A204.1 (cell line): ENCODE results near the gene CEP72.

Source experiments
- FAIRE-seq: peaks from 2 replicates; lab custom pipeline; 2012; peaks lifted over from hg19 to GRCh38; lab: Jason Lieb, UNC

CEP72 gene

DNA sequence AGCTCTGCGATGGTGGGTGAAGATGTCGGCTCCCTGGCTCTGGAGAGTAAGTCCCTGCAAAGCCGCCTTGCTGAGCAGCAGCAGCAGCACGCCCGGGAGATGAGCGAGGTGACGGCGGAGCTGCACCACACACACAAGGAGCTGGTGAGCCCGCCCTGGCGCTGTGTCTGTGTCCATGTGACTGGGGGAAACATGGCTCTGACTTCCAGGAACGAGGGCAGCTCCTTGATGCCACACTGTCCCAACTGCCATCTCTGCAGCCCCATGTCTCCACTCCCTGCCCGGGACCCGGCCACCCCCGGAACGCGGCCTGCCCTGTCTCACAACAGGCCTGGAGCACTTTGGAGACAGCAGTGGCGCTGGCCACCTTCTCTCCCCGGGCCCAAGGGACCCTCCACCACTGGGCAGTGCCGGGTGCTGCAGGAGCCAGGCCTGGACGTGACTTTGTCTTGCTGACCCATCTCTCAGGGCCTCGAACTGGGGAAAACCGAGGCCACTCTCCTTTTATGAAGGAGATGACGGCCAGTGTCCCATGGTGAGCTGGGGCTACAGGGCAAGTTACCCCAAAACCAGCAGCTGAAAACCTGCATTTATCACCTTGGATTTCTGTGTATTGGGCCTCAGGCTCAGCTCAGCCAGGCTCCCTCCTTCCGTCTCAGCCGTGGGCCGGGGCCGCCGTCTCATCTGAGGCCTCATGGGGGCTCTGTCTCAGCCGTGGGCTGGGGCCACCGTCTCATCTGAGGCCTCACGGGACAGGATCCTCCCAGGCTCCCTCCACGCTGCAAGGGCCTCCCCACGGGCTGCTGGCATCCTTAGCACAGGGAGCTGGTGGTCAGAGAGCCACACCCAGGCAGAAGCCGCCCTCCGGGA lies 28.6 kb downstream of the CEP72 start:
- no peak for FAIRE-seq

DNA sequence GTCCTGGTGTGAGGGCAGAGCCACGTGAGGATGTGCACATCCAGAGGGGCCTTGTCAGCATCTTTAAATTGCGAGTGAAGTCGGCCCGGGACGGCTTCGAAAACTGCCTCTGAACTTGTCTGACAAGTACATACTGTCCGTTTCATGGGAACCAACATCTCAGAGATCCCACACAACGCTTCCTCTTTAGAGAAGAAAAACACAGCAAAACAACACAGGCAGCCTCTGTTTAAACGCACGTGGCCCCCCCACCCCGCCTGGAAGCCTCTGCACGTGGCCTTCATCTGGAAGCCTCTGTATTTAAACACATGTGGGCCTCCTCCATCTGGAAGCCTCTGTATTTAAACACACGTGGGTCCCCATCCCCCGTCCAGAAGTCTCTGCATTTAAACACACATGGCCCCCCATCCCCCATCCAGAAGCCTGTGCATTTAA lies 29.2 kb downstream of the CEP72 start:
- no peak for FAIRE-seq

DNA sequence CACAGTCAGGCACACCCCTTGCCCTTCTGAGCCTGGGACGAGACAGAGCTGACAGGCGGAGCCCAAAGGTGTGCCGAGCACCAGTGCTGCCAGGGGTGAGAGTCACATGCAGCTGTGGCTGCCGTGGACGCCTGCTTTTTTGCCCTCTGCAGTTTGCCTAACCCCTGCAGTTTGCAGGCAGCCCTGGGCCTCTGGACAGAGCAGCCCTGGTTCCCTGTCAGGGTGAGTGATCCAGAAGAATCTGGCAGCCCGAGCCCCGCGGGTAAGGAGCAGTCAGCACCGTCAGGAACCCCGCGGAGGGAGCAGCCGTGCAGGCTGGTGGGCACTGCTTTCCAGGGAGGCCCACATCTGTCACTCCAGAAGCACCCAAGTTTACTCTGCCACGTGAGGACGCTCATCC lies 30.3 kb downstream of the CEP72 start:
- no peak for FAIRE-seq

DNA sequence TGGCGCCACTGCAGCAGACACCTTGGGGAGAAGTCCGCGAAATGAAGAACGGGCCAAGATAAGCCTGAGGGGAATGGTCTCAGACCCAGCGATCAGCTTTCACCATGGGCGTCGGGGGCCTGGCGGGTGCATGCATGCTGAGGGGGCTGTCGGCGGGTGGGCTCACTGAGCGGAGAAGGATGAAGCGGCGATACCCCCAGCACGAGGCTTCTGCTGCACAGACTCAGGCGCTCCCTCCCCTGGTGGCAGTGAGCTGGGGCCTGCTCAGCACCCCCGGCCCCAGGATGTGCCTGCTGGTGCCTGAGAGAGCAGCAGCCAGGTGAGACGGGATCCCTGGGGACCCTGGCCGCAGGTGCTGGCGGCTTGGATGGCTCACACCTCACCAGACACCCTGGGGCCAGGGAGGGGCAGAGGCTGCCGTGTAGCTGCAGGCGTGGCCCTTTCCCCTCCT lies 31.2 kb downstream of the CEP72 start:
- FAIRE-seq, result no peak

DNA sequence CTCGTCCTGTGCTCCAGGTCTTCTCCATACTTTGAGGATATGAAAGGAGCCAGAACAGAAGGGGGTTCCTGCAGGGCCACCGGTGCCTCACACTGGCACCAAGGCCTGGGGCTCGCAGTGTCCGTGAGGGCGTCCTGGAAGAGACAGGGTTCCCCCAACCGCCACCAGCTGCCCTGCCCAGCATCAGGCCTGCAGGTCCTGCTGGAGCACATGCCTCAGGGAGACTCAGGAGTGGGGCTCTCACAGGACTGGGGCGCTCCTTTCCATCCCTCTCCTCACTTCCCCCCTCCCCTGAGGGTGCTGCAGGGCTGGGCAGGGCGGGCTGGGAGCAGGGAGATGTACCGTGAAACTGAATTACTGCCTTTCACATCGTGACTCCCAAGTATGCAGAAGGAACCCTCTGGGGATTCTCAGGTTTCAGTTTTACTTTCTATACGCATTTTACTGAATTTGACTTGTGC lies 31.7 kb downstream of the CEP72 start:
- no peak for FAIRE-seq

DNA sequence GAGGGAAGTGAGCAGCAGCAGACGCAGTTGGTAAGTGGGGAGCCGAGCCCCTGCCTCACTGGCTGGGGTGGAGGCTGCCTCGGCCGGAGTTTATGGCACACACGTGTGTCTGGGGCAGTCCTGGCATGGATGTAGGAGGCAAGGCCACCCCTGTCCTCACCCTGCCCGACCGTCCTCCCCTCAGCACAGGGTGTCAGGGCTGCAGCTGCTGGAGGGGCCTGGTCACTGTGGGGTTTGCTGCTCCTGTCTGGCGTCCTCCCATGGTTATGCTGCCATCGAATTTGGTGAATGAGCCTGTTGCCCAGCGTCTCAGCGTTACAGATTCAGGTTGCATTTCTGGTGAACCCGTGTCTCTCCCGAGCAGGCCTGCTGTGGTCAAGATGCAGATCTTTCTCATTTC lies 32.4 kb downstream of the CEP72 start:
- no peak for FAIRE-seq

DNA sequence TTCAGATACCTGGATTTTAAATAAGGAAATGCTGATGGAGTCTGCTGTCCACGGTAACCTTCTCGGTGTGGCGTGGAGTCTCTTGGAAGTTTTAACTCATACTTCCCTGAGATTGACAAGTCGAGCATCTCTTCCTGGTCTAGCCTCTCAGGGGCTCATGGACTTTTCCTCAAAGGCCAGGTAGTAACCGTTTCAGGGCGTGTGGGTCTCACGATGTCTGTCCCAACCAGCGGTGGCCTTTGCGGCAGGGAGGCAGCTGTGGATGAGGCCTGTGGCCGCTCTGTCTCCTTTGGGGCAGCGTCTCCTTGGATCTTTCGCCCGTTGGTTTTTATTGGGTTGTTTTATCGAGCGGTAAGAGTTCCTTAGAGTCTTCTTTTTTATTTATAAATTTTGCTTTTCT lies 32.8 kb downstream of the CEP72 start:
- no peak for FAIRE-seq

DNA sequence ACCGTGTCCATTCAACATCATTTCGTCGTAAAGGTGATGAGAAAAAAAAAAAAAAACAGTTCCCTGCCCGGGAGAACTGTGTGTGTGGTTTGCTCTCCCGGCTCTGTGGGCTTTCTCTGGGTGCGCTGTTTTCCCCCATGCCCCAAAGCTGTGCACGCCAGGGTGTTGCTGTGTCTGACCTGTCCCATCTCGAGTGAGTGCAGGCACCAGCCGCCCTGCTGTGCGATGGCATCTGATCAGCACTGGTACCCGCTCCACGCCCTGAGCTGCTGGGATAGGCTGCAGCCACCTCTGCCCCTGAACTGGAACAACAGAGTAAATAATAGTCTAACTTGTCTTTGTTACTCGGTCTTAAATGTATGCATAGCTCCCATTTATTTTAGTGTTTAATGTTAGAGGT lies 33.3 kb downstream of the CEP72 start:
- FAIRE-seq, result no peak

DNA sequence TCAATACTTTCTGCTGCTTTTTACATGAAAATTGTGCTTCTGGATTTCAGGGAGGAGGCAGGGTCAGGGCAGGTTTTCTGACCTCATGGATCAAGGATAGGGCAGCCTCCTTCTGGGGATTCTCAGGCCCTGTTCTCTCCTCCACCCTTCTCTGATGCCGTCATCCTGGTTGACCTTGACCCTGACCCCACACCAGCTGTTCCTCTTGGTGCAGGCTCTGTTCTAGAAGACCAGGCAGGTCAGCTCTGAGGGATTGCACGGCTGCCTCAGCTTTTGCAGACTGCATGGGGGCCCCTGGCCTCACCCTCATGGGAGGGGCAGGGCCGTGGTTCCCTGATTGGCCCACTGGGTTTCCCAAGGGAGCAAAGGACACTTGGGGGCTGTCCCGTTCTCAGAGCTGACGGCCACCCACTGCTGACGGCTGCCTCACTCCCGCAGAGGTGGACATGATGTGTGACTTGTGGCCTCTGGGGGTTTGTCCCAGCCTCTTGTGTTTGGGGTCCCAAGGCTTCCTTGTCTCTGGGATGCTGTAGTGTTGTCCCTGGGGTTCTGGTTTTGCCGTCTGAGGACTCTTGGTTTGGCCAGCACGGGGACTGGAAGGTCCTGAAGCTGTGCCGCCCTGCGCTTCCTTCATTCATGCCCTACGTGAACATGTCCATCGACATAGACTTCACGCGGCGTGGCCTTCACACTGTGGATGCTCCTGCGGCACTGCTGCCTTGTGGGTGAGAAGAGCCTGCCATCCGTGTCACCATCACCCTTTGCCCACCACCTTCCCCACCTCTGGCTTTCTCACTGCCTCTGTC lies 34.5 kb downstream of the CEP72 start:
- FAIRE-seq, result no peak

DNA sequence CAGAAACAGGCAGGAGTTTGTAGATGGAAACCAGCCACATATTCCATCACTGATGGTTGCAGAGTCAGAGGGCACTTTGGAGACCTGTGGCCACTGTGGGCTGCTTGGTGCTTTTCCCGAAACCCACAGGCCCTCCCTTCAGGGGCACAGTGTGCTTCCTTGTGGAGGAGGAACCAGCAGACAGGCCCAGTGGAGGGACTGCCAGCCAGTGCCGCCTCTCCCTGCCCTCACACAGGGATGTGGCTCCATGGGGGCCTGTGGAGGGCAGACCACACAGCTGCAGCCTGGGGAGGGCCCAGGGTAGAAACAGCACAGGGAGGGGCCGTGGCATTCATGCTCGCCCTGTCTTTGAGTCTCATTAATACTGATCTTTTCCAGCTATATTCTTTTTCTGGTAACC lies 35.2 kb downstream of the CEP72 start:
- FAIRE-seq, result no peak

DNA sequence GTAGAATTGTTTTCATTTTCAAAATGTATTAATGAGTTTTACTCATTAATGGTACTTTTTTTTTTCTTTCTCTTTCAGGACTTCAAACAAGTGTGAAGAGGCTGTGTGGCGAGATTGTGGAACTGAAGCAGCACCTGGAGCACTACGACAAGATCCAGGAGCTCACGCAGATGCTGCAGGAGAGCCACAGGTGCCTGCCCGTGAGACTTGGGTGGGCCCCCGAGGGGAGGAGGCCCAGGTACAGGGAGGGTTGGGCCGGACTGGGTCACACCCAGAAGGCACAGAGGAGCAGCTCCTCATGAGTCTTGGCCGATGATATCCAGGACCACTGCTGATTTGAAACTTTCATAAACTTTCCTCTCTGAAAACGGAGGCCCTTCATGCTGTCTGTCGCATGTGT lies 35.6 kb downstream of the CEP72 start:
- no peak for FAIRE-seq

DNA sequence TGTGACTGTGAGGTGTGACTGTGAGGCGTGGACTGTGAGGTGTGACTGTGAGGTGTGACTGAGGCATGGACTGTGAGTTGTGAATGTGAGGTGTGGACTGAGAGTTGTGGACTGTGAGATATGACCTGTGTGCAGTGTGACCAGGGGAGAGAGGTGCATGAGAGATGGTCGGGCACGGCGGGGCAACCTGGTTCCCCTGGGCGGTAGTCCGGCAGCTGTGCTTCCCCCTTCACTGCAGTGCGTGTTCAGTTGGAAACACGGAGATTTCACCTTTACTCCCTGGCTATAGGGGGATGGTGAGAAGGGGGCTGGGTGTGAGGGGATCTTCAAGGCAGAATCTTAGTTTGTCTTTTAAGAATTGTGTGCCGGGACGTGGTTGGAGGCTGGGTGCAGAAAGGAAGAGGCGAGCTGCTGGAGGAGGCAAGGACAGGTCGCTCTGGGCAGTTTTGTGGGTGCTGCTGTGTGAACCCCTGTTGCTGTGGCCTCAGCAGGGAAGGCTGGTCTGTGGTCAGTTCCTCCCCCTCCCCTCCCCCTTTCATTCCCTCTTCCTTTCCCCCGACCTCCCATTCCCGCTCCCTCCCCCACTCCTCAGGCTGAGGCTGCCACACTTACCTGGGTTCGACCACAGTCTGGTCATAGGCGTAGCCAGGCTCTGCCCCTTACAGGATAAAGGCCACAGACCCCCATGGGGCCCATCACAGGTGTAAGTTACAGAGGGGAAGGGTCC lies 39.3 kb downstream of the CEP72 start:
- no peak for FAIRE-seq

DNA sequence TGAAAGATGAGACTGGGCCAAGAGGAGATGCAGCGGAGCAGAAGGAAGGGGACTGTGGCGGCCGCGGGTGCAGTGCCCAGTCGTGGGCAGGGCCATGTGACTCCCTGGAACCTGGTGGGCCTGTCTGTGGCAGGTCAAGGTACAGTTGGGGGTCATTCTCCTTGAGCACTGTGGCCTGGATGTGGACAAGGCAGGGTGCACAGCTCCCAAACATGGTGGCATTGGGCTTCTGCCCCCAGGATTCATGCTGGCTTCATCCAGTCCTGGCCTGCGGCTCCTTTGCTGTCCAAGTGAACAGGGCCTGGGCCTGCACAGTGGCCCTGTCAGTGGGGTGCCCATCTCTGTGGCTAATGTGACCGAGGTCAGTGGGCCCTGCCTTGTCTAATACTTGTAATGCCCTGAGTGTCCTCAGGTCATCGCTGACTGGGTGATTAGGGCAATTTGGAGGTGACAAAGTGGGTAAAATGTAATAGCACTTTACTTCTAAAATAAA lies 39.9 kb downstream of the CEP72 start:
- no peak for FAIRE-seq

DNA sequence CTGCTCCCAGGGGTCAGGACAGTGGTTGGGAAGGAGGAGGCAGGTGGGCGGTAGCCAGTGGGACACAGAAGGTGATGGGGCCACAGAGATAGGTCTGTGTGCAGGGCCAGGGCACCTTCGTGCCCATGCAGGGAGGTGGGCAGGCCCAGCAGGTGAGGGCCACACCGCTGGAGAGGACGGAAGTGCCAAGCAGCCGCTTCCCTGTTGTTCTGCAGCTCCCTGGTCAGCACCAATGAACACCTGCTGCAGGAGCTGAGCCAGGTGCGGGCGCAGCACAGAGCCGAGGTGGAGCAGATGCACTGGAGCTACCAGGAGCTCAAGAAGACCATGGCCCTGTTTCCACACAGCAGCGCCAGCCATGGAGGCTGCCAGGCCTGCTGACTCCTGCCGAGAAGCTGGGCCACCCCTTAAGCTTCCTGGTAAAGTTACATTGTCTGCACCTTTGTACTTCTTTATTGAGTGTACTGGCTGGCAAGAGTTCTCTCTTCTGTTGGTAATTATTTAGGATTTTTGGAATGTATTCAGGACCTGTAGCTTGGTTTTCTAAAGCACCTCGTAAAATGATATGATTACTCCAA lies 40.7 kb downstream of the CEP72 start:
- FAIRE-seq, result no peak

DNA sequence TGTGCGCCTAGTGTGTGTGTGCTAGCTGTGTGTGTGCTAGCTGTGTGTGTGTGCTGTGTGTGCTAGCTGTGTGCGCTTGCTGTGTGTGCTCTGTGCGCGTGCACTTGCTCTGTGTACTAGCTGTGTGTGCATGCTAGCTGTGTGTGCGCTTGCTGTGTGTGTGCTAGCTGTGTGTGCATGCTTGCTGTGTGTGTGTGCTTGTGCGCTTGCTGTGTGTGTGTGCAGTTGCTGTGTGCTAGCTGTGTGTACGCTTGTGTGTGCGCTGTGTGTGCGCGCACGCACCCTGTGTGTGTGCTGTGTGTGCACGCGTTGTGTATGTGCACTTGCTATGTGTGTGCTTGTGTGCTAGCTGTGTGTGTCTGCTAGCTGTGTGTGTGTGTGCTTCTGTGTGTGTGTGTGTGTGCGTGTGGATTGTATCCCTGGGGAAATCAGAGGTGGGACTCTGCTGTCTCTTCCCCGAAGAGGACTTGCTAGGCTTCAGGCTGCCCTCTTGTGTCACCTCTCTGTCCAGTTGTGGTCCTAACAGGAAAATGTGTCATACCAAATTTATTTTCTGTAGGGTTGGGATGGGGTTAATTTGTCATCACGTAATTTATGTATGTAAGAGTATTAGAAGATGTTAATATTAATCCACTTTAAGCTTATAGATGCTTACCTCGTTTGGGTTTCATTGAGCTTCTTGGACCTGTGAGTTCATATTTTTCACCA lies 42.1 kb downstream of the CEP72 start:
- no peak for FAIRE-seq

DNA sequence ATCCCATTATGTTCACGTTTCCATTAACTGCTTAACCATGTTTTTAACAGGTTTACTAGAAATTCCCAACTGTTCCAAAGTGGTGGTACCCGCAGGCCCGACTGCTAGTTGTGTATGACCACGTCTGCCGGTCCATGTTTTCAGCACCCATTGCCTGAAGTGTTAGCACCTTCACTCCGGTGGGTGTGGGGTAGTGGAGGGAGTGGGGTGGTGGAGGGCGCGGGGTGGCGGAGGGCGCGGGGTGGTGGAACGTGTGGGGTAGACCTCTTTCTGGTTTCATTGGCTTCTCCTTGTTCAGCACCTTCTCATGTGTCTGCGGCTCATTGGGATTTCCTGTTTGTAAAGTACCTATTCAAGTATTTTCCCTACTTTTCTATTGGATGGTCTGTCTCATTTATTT lies 43.3 kb downstream of the CEP72 start:
- FAIRE-seq, result no peak

DNA sequence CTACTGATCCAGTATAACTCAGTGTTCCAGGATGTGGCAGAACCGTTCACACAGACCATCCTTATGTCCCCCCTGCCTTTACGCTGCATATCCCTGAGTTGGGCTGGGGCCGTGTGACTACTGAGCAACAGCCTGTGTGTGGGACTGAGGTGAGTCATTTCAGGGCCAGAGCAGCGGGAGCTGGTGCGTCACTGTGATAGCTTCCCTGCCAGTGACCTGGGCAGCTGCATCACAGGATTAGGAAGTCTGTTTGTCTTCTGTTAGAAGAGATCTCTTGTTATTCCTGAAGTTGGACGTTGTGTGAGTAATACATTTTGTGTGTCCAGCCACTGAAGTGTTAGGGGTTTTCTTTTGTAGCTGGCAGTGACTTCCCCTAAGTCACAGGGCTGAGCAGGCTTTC lies 45.4 kb downstream of the CEP72 start:
- no peak for FAIRE-seq

DNA sequence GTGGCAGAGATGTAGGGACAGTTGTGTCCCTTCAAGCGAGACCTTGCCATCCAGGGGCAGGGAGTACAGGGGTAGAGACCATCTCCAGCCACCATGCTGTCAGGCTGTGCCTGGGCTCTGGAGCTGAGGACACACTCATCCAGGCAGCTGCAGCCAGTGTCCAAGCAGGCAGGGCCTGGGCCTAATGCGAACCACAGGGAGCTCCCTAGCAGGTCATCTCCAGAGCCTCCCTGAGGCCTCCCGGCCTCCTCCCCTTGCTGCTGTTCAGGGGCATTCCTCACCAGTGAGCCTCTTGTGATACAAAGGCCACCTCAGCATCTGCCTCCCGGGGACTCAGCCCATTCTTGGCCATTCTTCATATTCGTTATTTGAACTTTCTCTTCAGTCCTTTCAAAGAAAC lies 46.0 kb downstream of the CEP72 start:
- no peak for FAIRE-seq

DNA sequence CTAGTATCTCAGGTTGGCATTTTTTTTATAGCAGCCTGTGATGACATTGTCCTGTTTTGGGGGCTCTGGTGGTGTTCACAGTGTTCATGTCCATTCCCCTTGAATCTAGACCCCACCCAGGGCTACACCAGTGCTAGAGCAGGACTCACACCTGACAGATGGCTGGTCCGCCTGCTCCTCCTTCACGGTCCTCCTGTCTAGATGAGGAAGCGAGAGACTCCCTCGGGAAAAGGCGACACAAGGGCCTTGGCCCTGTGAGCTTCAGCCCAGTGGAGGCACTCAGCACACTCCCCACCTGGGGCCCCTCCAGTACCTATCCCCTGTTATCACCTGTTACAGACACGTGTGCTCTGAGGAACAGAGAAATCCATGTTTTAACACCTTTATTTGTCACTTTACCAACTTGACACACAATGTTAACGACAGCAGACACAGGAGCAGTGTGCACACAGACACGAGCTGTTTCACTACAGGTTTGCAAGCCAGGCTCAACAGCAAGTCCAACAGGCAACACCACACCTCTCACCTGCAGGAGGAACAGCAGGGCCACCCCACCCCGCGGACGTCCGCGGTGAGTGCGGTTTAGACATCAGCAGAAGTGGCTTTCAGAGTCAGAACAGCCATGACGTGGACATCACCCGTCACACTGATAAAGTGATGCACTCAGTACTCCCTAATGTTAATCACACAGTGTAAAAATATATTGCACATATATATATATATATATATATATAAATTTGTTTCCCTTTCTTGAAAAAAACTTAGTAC lies 47.5 kb downstream of the CEP72 start:
- no peak for FAIRE-seq

DNA sequence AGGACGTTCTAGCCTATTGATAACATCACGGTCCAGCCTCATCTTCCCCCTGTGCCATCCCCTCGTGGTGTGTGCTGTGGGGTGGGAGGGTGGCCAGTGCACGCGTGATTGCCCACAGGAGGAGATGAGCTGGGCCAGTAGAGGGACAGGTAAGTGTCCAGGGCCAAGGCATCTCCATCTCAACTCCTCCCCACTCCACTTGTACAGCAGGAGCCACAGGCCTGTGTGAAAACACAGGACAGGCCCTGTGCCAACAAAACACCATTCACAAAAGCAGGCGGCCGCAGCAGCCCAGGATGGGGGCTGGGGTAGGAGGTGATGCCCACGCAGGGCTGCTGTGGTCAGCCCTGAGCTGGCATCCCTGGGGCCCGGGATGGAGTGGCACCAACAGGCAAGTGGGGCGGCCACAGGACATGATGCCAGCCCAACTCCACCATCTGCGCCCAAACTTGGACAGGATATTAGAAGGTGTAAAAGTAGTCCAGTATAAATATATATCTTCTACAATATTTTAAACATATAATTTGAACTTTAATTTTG lies 48.4 kb downstream of the CEP72 start:
- no peak for FAIRE-seq
